Measurements from ENCODE around the gene LMNA. TPM values are rescaled to one million over a fixed set of nuclear protein-coding genes. Genes with fewer than 3 reads are reported as not detected.

Gene LMNA
- total RNA-seq, 3 donors from 2014 or later = 263 to 334 (median 308) TPM

- no peaks in the 10 kb centered on the region for H3K36me3 ChIP-seq (ENCODE audit: low read depth)
- intact Hi-C loops (cut with DNase I, micrococcal nuclease) = no loop called here
- peak; percentile 56 for ATAC-seq
- H3K4me1 ChIP-seq (ENCODE audit: low read depth) = no peaks in the 10 kb centered on the region
- no peaks in the 10 kb centered on the region for H3K9me3 ChIP-seq
- no peak for TF ChIP-seq CTCF (IDR thresholded peaks at IDR 0.05)
- no peak overlapping the region for H3K4me3 ChIP-seq
- peak in 2 of 3 donors; percentile 25 to 74 for DNase-seq
Measured at GRCh38 chr1:156154317-156154749, 39.8 kb downstream of the LMNA start.

GRCh38 chr1:156155756-156156510, 41.4 kb downstream of the LMNA start:
- intact Hi-C loops (cut with DNase I, micrococcal nuclease) = no loop called here

GRCh38 chr1:156157506-156157905, 43.0 kb downstream of the LMNA start:
- TF ChIP-seq CTCF (IDR thresholded peaks at IDR 0.05) = no peak
- H3K4me3 ChIP-seq = no peak overlapping the region
- ATAC-seq (no peak), DNase-seq (no peak)
- intact Hi-C loops (cut with DNase I, micrococcal nuclease) = no loop called here
- H3K9me3 ChIP-seq = no peaks in the 10 kb centered on the region
- H3K36me3 ChIP-seq (ENCODE audit: low read depth) = no peaks in the 10 kb centered on the region
- H3K4me1 ChIP-seq (ENCODE audit: low read depth) = no peaks in the 10 kb centered on the region

More at GRCh38 chr1:156155756-156156510, 41.4 kb downstream of the LMNA start:
- Histone ChIP-seq H3K36me3 (ENCODE audit: low read depth) (no peaks in the 10 kb centered on the region), H3K4me3 (no peak overlapping the region), H3K4me1 (ENCODE audit: low read depth) (no peaks in the 10 kb centered on the region), H3K9me3 (no peaks in the 10 kb centered on the region)
- no peak for DNase-seq
- no peak for ATAC-seq
- TF ChIP-seq CTCF (IDR thresholded peaks at IDR 0.05) = no peak

GRCh38 chr1:156157966-156158365, 43.5 kb downstream of the LMNA start:
- ATAC-seq (no peak), DNase-seq (peak in 1 of 3 donors; percentile 15)
- no peak for TF ChIP-seq CTCF (IDR thresholded peaks at IDR 0.05)
- Histone ChIP-seq H3K9me3 (no peaks in the 10 kb centered on the region), H3K4me1 (ENCODE audit: low read depth) (no peaks in the 10 kb centered on the region), H3K4me3 (no peak overlapping the region), H3K36me3 (ENCODE audit: low read depth) (no peaks in the 10 kb centered on the region)
- intact Hi-C loops (cut with DNase I, micrococcal nuclease) = no loop called here

GRCh38 chr1:156160000-156160742, 45.7 kb downstream of the LMNA start:
- DNase-seq (peak in 1 of 3 donors; percentile 44), ATAC-seq (no peak)

More at GRCh38 chr1:156160000-156160742, 45.7 kb downstream of the LMNA start:
- TF ChIP-seq CTCF (IDR thresholded peaks at IDR 0.05) = no peak
- no peak overlapping the region for H3K4me3 ChIP-seq
- H3K36me3 ChIP-seq (ENCODE audit: low read depth) = no peaks in the 10 kb centered on the region
- H3K9me3 ChIP-seq = no peaks in the 10 kb centered on the region
- no peaks in the 10 kb centered on the region for H3K4me1 ChIP-seq (ENCODE audit: low read depth)
- intact Hi-C loops (cut with DNase I, micrococcal nuclease) = no loop called here
